SK-N-MC (cell line): ENCODE results near the gene PINLYP.

Experiments
- EZH2 ChIP-seq: fragments of 200-600 bp; sonication (generic); IDR thresholded peaks from one replicate; pipeline ENCODE4 v1.6.1; 2017; ENCODE audit warnings: antibody characterized with exemption
- FOXP2 ChIP-seq: optimal IDR thresholded peaks from 2 replicates; pipeline ENCODE3; 2011; ENCODE audit warnings: mild to moderate bottlenecking, moderate library complexity; ENCODE audit not compliant: insufficient read depth; ENCODE audit errors: extremely low read length, control extremely low read depth
- POLR2AphosphoS5 ChIP-seq: IDR thresholded peaks from 2 replicates; pipeline ENCODE4 v1.6.1; 2012; ENCODE audit warnings: mild to moderate bottlenecking, low read depth, low read length, borderline replicate concordance

DNA sequence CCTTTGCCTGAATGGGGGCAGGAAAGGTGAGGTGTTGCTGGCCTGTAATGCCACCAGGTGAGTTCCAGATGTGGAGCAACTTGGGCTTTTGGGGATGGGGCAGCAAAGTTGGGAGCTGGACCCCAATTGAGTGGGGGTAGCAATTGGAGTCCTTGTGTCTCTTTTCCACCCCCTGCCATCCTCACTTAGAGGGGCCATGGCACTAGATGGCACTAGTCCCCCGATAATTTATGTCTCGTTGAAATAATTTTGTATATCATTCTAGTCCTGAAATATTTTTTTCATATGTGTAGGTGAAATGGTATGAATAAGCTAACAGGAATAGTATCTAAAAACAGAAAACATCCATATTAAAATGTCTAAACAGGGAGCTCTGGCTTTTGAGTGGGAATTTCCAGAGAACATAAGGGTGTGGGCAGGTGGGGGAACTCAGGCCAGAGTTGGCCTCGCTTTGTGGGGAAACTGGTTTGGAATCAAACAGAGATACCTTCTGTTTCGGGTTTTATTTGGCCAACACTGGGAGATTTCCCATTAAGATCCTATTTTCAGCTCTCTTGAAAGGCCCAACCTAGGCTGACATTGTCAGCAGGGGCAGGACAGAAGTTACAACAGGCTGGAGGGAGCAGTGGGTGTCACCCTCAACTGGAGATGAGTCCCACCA, 24.2 kb downstream of the PINLYP start:
- TF ChIP-seq POLR2AphosphoS5 (no peak), EZH2 (no peak), FOXP2 (no peak)
